Measurements from ENCODE around the gene HOXC6.
"Not testable (repeated sequence)": the region's sequence is repeated elsewhere in the genome, so short reads cannot be mapped to it uniquely, and the experiment has no call there.

Gene HOXC6

GRCh38 chr12:54060174-54060974 lies 32.1 kb downstream of the HOXC6 start:
- no peak for DNase-seq

GRCh38 chr12:54060975-54061778 lies 32.9 kb downstream of the HOXC6 start:
- no peak for DNase-seq

- DNase-seq, result no peak
Measured at GRCh38 chr12:54065677-54066076, 37.4 kb downstream of the HOXC6 start.

GRCh38 chr12:54066408-54066807 lies 38.2 kb downstream of the HOXC6 start:
- DNase-seq, result no peak

GRCh38 chr12:54068418-54069070 lies 40.3 kb downstream of the HOXC6 start:
- no peak for DNase-seq

GRCh38 chr12:54071942-54072341 lies 43.7 kb downstream of the HOXC6 start:
- DNase-seq, result no peak

GRCh38 chr12:54074308-54074707 lies 46.1 kb downstream of the HOXC6 start:
- DNase-seq, result no peak

- DNase-seq, result no peak
Measured at GRCh38 chr12:54075409-54075808, 47.2 kb downstream of the HOXC6 start.

GRCh38 chr12:54075974-54076373 lies 47.7 kb downstream of the HOXC6 start:
- no peak for DNase-seq

- DNase-seq, result not testable (repeated sequence)
Measured at GRCh38 chr12:54077843-54078242, 49.6 kb downstream of the HOXC6 start.

- not testable (repeated sequence) for DNase-seq
Measured at GRCh38 chr12:54079115-54079514, 50.9 kb downstream of the HOXC6 start.
